Islet of Langerhans (tissue), 1 donor: Measurements from ENCODE around the gene SLC17A9.

Experiments used
- FAIRE-seq: peaks from one replicate; lab custom pipeline; 2011; peaks lifted over from hg19 to GRCh38; lab: Jason Lieb, UNC

The SLC17A9 gene

DNA sequence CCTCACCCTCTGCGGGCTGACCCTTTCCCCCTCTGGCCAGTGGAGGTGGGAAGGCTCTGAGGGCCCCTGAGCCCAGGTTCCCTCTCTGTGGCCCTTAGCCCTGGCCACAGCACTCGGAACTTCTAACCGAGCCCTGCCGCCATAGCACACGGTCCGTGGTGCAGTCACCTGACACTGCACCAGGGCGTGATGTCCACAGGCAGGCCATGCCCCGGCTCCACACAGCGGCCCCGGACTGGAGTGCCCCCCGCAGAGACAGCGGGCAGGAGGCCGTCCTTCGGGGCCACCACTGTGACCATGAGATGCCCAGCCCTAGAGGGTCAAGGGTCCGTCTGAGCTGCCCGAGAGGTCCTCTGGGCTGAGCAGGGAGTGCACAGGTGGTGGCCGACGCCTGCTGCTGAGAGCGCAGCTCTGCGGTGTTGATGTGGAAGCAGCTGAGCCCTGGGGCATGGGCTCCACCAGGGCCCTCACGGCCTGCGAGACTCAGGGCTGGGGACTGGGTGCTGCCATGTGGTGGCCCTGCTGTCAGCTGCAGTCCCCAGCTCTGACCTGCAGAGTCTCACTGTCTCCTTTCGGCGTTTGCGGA is 65.4 kb downstream of the SLC17A9 start:
- no peak for FAIRE-seq
